Mammary epithelial cell (primary cell): ENCODE measurements around the gene GRID1.

Experiments
- CTCF ChIP-seq, 2 donors: IDR thresholded peaks in 1 of 2; conservative IDR thresholded peaks in 1 of 2; 2 replicates each; pipeline ENCODE4 v1.5.1; 2011 to 2012; ENCODE audit warnings: inconsistent platforms in 2 of 2, low read length in 2 of 2, mild to moderate bottlenecking in 2 of 2, control low read depth in 1 of 2, low read depth in 1 of 2; ENCODE audit not compliant: insufficient read depth in 1 of 2; ENCODE audit errors: extremely low read depth in 1 of 2
- EZH2 ChIP-seq: IDR thresholded peaks from 2 replicates; pipeline ENCODE4 v1.6.1; 2012; ENCODE audit warnings: low read length, inconsistent platforms, borderline replicate concordance

GRCh38 chr10:85618841-85619240 lies 747.8 kb downstream of the GRID1 start:
- TF ChIP-seq CTCF (conservative IDR thresholded peaks at IDR 0.05 in 1 of 2, IDR thresholded peaks at IDR 0.05 in 1 of 2; ENCODE audit: extremely low read depth in 1 of 2, insufficient read depth in 1 of 2, low read depth in 1 of 2, low read length in 2 of 2) (no peak), EZH2 (no peak)
